NCI-H446 treated with DMSO at 0.1 percent for 48 hours (cell line): ENCODE data around the gene NR6A1.

Experiments
- DNase-seq: peaks from one replicate; lab custom pipeline; 2025; lab: John Stamatoyannopoulos, UW

The NR6A1 gene

GRCh38 chr9:124488641-124489210, 282.4 kb downstream of the NR6A1 start:
- DNase-seq = no peak

- DNase-seq = no peak
Observed at GRCh38 chr9:124487260-124488182, 283.6 kb downstream of the NR6A1 start.

GRCh38 chr9:124486778-124487259, 284.3 kb downstream of the NR6A1 start:
- no peak for DNase-seq

- no peak for DNase-seq
Observed at GRCh38 chr9:124485936-124486335, 285.2 kb downstream of the NR6A1 start.

DNA sequence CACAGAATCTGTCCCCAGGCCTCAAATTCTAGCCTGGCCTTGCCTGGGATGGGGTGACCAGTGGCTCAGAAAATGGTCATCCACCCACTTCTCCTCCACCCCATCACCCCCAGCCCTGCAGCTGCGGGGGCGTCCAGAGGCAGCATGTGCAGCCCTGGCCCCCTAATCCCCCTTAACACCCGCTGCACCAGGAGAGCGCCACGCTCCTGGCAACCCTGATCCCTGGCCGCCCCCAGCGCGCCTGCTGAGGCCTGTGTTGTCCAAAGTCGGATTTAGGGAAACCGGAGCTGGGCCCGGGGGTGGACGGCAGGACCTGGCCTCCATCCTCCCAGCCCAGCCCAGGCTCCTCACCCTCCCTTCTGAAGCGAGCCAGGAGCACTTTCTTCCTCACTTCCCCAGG, 285.9 kb downstream of the NR6A1 start:
- no peak for DNase-seq

DNA sequence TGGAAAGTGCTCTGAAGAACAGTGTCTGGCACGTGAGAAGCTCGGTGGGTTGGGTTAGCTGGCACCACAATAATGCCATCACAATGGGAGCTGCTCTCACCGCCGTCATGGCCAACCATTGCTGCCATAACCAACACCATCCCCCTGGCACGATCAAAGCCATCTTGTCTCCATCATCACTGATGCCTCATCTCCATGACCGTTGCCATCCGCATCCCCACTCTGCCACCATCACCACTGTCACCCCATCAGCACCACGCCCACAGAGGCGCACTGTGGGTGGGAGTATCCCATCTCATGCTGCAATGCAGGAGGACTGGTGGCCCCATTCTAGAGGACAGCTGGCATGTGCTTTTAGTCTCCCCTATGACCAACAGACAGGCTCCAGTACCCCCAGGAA, 287.6 kb downstream of the NR6A1 start:
- no peak for DNase-seq

GRCh38 chr9:124482431-124483031, 288.6 kb downstream of the NR6A1 start:
- DNase-seq = no peak

- no peak for DNase-seq
Observed at GRCh38 chr9:124481115-124481514, 290.0 kb downstream of the NR6A1 start.

DNA sequence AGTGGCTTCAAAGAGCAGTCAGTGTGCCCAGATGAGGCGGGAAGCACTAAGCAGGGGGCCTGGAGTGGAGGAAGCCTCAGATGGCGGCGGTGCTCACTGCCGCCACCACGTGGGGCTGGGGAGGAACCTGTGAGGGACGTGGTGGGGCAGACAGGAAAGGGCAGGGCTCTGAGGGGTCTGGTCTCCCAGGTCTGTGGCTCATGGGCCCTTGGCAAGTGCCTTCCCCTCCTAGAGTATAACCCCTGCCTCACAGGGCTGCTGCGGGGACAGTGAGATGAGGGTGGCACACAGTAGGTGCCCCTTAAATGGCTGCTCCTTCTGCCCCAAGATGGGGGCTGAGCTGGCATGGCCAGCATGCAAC, 290.5 kb downstream of the NR6A1 start:
- no peak for DNase-seq

- DNase-seq = no peak
Observed at GRCh38 chr9:124479947-124480620, 291.0 kb downstream of the NR6A1 start.

DNA sequence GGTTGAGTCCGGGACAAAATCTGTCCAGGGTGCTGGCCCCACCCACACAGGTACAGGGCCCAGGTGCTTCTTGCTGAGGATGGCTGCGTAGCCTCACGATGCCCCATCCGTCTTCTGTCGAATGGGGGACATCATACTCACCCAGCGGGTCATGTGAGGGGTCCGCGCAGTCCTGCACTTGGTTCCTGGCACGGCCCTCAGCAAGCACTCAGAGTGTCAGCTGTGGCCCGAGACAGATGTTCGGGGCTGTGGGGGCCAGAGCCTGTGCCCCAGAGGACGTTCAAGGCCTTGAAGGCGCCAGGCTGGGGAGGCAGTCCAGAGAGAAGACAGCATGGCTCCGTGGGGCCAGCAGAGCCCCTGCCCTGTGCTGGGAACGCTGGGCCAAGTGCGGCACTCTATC, 291.7 kb downstream of the NR6A1 start:
- no peak for DNase-seq

GRCh38 chr9:124478354-124478753, 292.8 kb downstream of the NR6A1 start:
- no peak for DNase-seq

DNA sequence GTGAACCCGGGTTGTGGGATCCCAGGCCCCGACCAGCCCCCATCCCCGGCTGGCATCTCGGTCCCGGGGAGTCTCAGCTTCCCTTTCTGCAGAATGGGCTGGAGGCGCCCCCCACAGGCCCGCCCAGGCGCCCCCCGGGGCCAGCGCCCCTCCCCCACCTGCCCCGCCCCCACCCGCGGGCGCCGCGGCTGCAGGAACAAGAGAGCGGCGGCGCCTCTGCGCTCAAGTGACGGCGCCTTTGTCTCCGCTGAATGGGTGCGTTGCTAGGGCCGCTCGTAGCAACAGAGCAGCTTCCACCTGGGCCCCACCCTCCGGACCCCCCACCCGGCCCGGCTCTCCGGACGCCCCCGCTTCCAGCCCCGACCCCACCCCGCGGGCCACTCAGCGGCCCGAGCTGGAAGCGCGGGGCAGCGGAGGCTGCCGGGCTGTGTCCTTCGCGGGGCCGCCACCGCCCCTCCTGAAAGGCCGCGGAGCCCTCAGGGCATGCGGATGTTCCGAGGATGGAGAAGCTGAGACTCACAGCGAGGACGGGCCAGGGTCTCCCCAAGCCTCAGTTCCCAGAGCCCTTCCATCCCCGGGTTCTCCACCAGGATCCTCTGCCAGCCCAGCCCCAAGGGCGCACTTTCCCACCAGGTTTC, 293.3 kb downstream of the NR6A1 start:
- no peak for DNase-seq

DNA sequence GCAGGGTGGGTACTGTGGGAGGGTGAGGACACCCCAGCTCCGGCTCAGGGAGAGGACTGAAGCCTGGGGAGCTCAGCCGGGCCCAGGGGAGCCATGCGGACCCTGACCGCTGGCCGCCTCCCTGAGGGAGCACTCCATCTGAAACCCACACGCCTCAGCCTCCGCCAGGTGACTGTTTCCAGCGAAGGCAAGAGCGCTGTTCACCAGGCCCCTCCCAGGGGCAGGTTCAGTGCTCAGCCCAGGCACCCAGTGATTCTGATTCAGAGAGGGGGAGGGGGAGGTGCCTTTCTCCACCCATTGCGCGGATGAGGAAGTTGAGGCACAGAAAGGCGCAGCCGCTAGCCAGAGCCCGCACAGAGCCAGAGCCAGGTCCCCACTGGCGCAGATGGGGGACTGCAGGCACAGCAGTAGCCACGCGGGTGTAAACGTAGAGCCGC, 293.9 kb downstream of the NR6A1 start:
- DNase-seq = no peak

DNA sequence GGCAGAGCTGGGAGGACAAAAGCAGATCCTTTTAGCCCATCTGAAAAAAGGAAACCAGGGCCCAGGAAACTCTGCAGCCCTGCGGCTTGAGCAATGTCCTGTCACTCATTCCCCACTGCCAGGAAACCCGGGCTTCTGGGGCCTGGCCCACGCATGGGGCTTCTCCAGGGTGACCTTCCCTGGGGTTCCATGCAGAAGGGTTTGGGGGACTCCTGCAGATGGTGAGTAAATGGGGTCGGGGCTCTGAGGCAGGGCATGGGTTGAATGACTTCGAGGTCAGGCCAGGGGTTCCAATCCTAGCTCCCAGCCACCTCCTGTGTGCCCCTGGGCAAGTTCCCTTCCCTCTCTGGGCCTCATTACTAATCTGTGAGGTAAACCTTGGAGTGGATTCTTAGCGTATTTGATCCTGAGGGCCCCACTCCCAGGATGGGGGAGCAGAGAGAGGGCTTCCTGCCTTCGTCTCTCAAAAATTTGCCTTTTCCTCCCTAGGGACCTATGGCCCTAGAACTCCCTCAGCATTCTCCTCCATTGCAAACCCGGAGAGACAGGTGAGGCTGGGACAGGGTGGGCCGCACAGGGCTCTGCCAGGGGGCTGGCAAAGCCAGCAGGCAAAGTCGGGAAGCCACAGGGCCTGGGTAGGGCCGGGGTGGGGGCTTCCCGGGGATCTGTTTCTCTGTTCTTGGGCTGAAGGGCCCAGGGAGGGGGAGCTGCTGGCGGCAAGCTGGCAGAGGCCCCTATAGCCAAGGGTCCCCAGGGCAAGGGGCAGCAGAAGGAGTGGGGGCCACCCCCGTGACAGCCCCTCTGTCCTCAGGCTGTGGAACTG, 295.0 kb downstream of the NR6A1 start:
- DNase-seq = no peak

- no peak for DNase-seq
Observed at GRCh38 chr9:124475158-124475867, 295.8 kb downstream of the NR6A1 start.

- DNase-seq = no peak
Observed at GRCh38 chr9:124474151-124474550, 297.0 kb downstream of the NR6A1 start.

GRCh38 chr9:124473310-124473709, 297.8 kb downstream of the NR6A1 start:
- no peak for DNase-seq

- no peak for DNase-seq
Observed at GRCh38 chr9:124472770-124473169, 298.3 kb downstream of the NR6A1 start.

GRCh38 chr9:124471761-124472160, 299.4 kb downstream of the NR6A1 start:
- DNase-seq = no peak
